Gastrocnemius medialis (tissue), 4 donors: ENCODE results near the gene NELFB. TPM values are rescaled to one million over a fixed set of nuclear protein-coding genes. Genes with fewer than 3 reads are reported as not detected.
A peak's percentile ranks its signal among the peaks of the same experiment; 100 is the strongest.

Source experiments
- ATAC-seq, 2 donors: fragments of 150-250 bp; one replicate each; pipeline ENCODE4 v1.9.1; 2016
- DNase-seq, 2 donors: peaks; one replicate each; pipeline ENCODE4 v3.0.0-alpha.2; 2019
- H3K27ac ChIP-seq, 4 donors: fragments of 200-600 bp; sonication (generic); 1 replicate in 1 of 4; 2 replicates in 3 of 4; pipeline ENCODE4 v1.5.1; 2016 to 2018; ENCODE audit warnings: mild to moderate bottlenecking in 2 of 4, moderate library complexity in 1 of 4
- H3K27me3 ChIP-seq, 3 donors: fragments of 200-600 bp; sonication (generic) in 2 of 3; 1 replicate in 1 of 3; 2 replicates in 2 of 3; pipeline versions ENCODE4 v1.5.1 to v1.6.0; 2016 to 2019; ENCODE audit warnings: mild to moderate bottlenecking in 1 of 3, moderate library complexity in 1 of 3
- H3K36me3 ChIP-seq, 2 donors: fragments of 200-600 bp; sonication (generic) in 1 of 2; one replicate each; pipeline ENCODE4 v1.5.1; 2017 to 2018
- H3K4me1 ChIP-seq, 2 donors: fragments of 200-600 bp; sonication (generic) in 1 of 2; one replicate each; pipeline ENCODE4 v1.5.1; 2016 to 2017; ENCODE audit warnings: mild to moderate bottlenecking in 2 of 2
- H3K4me3 ChIP-seq, 4 donors: fragments of 200-600 bp; sonication (generic) in 3 of 4; 1 replicate in 1 of 4; 2 replicates in 3 of 4; pipeline ENCODE4 v1.5.1; 2016 to 2019; ENCODE audit warnings: mild to moderate bottlenecking in 2 of 4
- H3K9me3 ChIP-seq, 3 donors: fragments of 200-600 bp; sonication (generic) in 2 of 3; 1 replicate in 1 of 3; 2 replicates in 2 of 3; pipeline ENCODE4 v1.5.1; 2016 to 2019
- CTCF ChIP-seq, 5 experiments: fragments of 450-650 bp in 3 of 5; fragments of 200-600 bp in 2 of 5; sonication (generic) in 2 of 5; IDR thresholded peaks in 4 of 5; conservative IDR thresholded peaks in 1 of 5; 1 replicate in 4 of 5; 2 replicates in 1 of 5; pipeline ENCODE4 v1.5.1; 2016 to 2019; ENCODE audit warnings: antibody characterized with exemption in 5 of 5, mild to moderate bottlenecking in 3 of 5, moderate library complexity in 3 of 5
- POLR2A ChIP-seq, 2 donors: fragments of 450-650 bp; IDR thresholded peaks; one replicate each; pipeline ENCODE4 v1.6.1; 2017; ENCODE audit warnings: antibody characterized with exemption in 2 of 2, mild to moderate bottlenecking in 2 of 2, moderate library complexity in 2 of 2
- in situ Hi-C, 4 donors: fragments of 200-750 bp; cut with MboI; loops; one replicate each; pipeline versions ENCODE4 v1.15.0 to v1.8.0; 2017; ENCODE audit warnings: low sequenced_read_pairs in 4 of 4
- intact Hi-C: fragments of 100-400 bp; cut with DNase I; formaldehyde crosslinking; loops from one replicate; pipeline ENCODE4 v1.15.1; 2023; ENCODE audit warnings: low total_unique reads
- total RNA-seq, 4 donors: library from RNA; depleted of rRNA; stranded (reverse); fragments of >200 nt; gene quantifications; one replicate each; pipeline versions ENCODE4 v1.1.0 to v1.2.3, GENCODE V29; 2016

The NELFB gene
- total RNA-seq, 4 donors from 2014 or later, result 21.6 to 61.5 (median 39.4) TPM

- TF ChIP-seq POLR2A (IDR thresholded peaks at IDR 0.05), result no peak
- TF ChIP-seq CTCF (IDR thresholded peaks at IDR 0.05 in 4 of 5, conservative IDR thresholded peaks at IDR 0.05 in 1 of 5), result no peak
- no peak for ATAC-seq
- peaks cover 12 to 39% (median 19%) of the 10 kb centered on the region in 3 donors for H3K27me3 ChIP-seq
- in situ Hi-C loops (loop anchor here in 2 of 4 donors (10.0 kb wide), 1 partner anchor 119 kb away; the partner anchor contains the start of gene DPP7 (in 2 of the 2)), intact Hi-C loops (loop anchor here (10.0 kb wide), 1 partner anchor 449 kb away; no protein-coding TSS in a partner anchor)
- no peak for DNase-seq
- peaks cover 32 to 39% of the 10 kb centered on the region in 2 donors for H3K4me1 ChIP-seq
- H3K4me3 ChIP-seq, result no peak overlapping the region
- H3K9me3 ChIP-seq, result no peaks in the 10 kb centered on the region
- no peaks in the 10 kb centered on the region for H3K36me3 ChIP-seq
- no peak overlapping the region for H3K27ac ChIP-seq
Observed at GRCh38 chr9:137234055-137234697, 21.0 kb upstream of the NELFB start.

- Histone ChIP-seq H3K27me3 (peaks cover 5 to 32% (median 13%) of the 10 kb centered on the region in 3 donors), H3K4me1 (peaks cover 38 to 45% of the 10 kb centered on the region in 2 donors), H3K9me3 (no peaks in the 10 kb centered on the region), H3K36me3 (no peaks in the 10 kb centered on the region), H3K4me3 (no peak overlapping the region), H3K27ac (no peak overlapping the region)
- DNase-seq, result no peak
- in situ Hi-C loops (loop anchor here in 2 of 4 donors (10.0 kb wide), 1 partner anchor 120 kb away; the partner anchor contains the start of gene DPP7 (in 2 of the 2)), intact Hi-C loops (loop anchor here (10.0 kb wide), 1 partner anchor 450 kb away; no protein-coding TSS in a partner anchor)
- ATAC-seq, result no peak
- TF ChIP-seq CTCF (IDR thresholded peaks at IDR 0.05 in 4 of 5, conservative IDR thresholded peaks at IDR 0.05 in 1 of 5) (no peak), POLR2A (IDR thresholded peaks at IDR 0.05) (no peak)
Observed at GRCh38 chr9:137234758-137235423, 20.2 kb upstream of the NELFB start.

- in situ Hi-C loops, result loop anchor here in 2 of 4 donors (10.0 kb wide), 1 partner anchor 121 kb away; the partner anchor contains the start of gene DPP7 (in 2 of the 2)
Observed at GRCh38 chr9:137235424-137236237, 19.5 kb upstream of the NELFB start.

More at GRCh38 chr9:137235424-137236237, 19.5 kb upstream of the NELFB start:
- ATAC-seq (no peak), DNase-seq (no peak)
- H3K4me1 ChIP-seq, result peaks cover 38 to 47% of the 10 kb centered on the region in 2 donors
- intact Hi-C loops, result loop anchor here (2.0 to 10.0 kb wide), 2 partner anchors 27 to 451 kb away; no protein-coding TSS in a partner anchor
- no peaks in the 10 kb centered on the region for H3K9me3 ChIP-seq
- H3K4me3 ChIP-seq, result peak overlapping the region; percentile 34 to 50 (median 41)
- TF ChIP-seq POLR2A (IDR thresholded peaks at IDR 0.05) (no peak), CTCF (IDR thresholded peaks at IDR 0.05 in 4 of 5, conservative IDR thresholded peaks at IDR 0.05 in 1 of 5) (no peak)
- H3K27ac ChIP-seq, result no peak overlapping the region
- peaks cover 3 to 25% (median 6%) of the 10 kb centered on the region in 3 donors for H3K27me3 ChIP-seq
- H3K36me3 ChIP-seq, result no peaks in the 10 kb centered on the region
